Measurements from ENCODE around the gene ITGB2. TPM values are rescaled to one million over a fixed set of nuclear protein-coding genes. Genes with fewer than 3 reads are reported as not detected.

The ITGB2 gene
- polyA plus RNA-seq, 1 of the 3 experiments (the other 2 are of a cell fraction) = 0.77 TPM

DNA sequence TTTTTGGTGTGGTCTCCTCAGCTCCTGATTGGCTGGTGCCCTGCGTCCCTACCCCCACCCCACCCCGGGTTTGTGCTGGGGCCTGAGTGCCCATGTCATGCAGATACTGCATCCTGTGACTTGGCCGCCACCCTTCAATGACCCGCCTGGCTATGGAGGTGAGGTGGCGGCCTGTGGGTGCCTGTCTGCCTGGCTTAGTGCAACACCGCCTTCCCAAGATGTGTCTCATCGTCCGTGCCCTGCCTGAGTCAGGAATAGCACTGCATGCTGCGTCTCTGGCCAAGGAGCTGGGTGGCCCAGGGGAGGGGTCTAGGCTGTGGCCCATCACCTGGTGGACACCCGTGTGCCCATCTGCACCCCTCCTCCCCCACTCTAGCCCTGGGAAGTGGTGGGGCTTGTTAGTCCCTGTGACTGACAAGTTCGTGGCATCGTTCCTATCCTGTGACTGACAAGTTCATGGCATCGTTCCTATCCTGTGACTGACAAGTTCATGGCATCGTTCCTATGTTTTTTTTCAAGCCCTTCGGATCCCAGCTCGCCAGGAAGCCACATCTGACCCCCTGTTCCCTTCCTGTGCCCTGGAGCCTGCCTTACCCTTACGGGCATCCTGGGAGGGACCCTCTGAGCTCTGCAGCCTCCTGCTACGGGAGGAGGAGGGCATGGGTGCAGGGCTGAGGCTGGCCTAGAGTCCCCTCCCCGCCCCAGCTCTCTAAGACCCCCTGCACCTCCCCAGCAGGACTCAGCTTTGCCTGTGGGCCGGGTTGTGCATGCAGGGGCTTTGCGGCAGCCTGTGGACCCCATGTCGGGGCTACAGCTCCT is 26.6 kb upstream of the ITGB2 start (continued):
- TF ChIP-seq, protein P1, sequence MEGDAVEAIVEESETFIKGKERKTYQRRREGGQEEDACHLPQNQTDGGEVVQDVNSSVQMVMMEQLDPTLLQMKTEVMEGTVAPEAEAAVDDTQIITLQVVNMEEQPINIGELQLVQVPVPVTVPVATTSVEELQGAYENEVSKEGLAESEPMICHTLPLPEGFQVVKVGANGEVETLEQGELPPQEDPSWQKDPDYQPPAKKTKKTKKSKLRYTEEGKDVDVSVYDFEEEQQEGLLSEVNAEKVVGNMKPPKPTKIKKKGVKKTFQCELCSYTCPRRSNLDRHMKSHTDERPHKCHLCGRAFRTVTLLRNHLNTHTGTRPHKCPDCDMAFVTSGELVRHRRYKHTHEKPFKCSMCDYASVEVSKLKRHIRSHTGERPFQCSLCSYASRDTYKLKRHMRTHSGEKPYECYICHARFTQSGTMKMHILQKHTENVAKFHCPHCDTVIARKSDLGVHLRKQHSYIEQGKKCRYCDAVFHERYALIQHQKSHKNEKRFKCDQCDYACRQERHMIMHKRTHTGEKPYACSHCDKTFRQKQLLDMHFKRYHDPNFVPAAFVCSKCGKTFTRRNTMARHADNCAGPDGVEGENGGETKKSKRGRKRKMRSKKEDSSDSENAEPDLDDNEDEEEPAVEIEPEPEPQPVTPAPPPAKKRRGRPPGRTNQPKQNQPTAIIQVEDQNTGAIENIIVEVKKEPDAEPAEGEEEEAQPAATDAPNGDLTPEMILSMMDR (IDR thresholded peaks at IDR 0.05) = no peak
- TF ChIP-seq JUND (IDR thresholded peaks at IDR 0.05) (no peak), FOXM1 (IDR thresholded peaks at IDR 0.05; ENCODE audit: low read depth) (no peak), SIN3A (IDR thresholded peaks at IDR 0.05; ENCODE audit: borderline replicate concordance, low read depth, low read length) (no peak), ELF1 (IDR thresholded peaks at IDR 0.05) (no peak), YY1 (IDR thresholded peaks at IDR 0.05; ENCODE audit: low read depth) (no peak), TCF12 (IDR thresholded peaks at IDR 0.05) (no peak), MEF2A (IDR thresholded peaks at IDR 0.05; ENCODE audit: borderline replicate concordance, low read depth) (no peak), RFX5 (IDR thresholded peaks at IDR 0.05; ENCODE audit: low read length) (no peak)
- TF ChIP-seq, protein P2, sequence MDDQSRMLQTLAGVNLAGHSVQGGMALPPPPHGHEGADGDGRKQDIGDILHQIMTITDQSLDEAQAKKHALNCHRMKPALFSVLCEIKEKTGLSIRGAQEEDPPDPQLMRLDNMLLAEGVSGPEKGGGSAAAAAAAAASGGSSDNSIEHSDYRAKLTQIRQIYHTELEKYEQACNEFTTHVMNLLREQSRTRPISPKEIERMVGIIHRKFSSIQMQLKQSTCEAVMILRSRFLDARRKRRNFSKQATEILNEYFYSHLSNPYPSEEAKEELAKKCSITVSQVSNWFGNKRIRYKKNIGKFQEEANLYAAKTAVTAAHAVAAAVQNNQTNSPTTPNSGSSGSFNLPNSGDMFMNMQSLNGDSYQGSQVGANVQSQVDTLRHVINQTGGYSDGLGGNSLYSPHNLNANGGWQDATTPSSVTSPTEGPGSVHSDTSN (IDR thresholded peaks at IDR 0.05) = no peak

DNA sequence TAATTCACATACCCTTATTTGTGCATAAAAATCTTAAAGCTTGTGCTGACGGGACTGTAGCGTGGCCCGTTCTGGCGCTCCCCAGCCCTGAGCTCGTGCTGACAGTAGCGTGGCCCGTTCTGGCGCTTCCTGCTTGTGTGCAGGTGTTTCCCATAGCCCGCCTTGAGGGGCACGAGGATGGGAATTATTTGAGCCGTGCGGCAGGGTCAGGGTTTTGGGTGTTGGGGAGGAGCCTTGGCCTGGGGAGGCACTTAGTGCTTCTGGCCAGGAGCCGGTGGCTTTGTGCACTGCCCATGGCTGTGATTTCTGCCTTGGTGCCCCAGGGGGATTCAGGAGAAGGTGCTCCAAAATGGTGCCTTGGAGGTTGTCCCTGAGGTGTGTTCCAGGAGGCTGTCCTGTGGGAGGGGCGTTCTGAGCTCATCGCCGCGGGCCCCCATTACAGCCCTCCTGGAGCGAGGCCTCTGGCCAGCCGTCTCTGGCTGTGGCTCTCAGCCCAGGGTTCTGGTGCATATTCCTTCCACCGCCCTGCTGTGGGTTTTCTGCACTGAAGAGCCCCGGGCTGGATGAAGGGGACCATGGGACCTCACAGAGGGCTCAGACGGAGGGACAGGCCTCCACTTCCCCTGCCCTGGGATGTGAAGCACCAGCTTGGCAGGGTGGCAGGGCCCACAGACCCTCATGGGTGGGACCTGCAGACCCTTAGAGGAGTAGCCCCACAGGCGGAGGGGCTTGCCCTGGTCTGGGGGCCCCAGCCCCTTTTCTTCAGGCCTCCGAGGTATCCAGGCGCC is 25.7 kb upstream of the ITGB2 start:
- Histone ChIP-seq H3F3A (replicated peaks; ENCODE audit: insufficient read depth) (no peaks in the 10 kb centered on the region), H3K79me2 (ENCODE audit: insufficient read depth) (peaks cover 70% of the 10 kb centered on the region), H4K20me1 (ENCODE audit: insufficient read depth) (peaks cover 50% of the 10 kb centered on the region), H3K27ac (ENCODE audit: low read depth in 2 of 2, low read length in 1 of 2) (no peak overlapping the region), H3K4me2 (no peak overlapping the region), H3K4me1 (ENCODE audit: control insufficient read depth in 1 of 2, insufficient read depth in 2 of 2, low read depth in 1 of 2, low read length in 1 of 2) (peaks cover under 1 to 6% of the 10 kb centered on the region in 2 experiments; a peak in 2 of 4 replicates), H3K4me3 (ENCODE audit: low read depth in 2 of 2, low read length in 1 of 2) (no peak overlapping the region), H3K9me3 (no peaks in the 10 kb centered on the region), H3K27me3 (ENCODE audit: insufficient read depth) (no peaks in the 10 kb centered on the region), H3K9me2 (no peaks in the 10 kb centered on the region), H3K9ac (no peak overlapping the region), H2AFZ (ENCODE audit: low read depth) (no peak overlapping the region), H3K36me3 (replicated peaks in 1 of 2; ENCODE audit: control insufficient read depth in 1 of 2, insufficient read depth in 2 of 2, low read length in 1 of 2) (peaks cover 4 to 42% of the 10 kb centered on the region in 2 experiments)
- ChIA-PET CTCF (interaction anchor here (0.6 to 16.8 kb wide), 5 partner anchors 20 to 255 kb away, joined by 3 to 357 read pairs (median 35); no protein-coding TSS in a partner anchor), POLR2A (no interaction called here)
- no peak for DNase-seq
- TF ChIP-seq RAD21 (IDR thresholded peaks at IDR 0.05; ENCODE audit: low read length) = no peak
- 96% methylated on average over 22 of the region's 25 CpGs for WGBS (ENCODE audit: low lambda C conversion rate)

DNA sequence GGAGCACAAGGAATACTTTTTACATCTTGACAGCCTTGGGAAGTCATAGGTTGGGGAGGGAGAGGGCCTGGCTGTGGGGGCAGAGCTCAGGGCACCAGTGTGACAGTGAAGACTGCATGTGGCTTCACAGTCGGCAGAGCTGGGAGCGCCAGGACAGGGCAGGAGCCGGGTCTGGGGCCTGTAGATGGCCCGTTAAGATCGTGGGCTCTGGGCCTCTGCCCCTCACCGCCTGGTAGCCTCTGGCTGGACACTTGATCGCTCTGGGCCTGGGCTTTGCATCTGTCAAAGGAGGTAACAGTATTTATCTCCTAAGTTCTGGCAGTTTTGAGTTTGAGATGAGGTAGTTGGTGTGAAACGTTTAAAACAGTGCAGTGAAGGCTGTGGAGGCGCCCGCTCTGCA is 23.9 kb upstream of the ITGB2 start:
- TF ChIP-seq SMC3 (IDR thresholded peaks at IDR 0.05; ENCODE audit: low read depth, low read length) (no peak), RXRA (IDR thresholded peaks at IDR 0.05; ENCODE audit: borderline replicate concordance, low read depth) (no peak), FOXJ3 (CRISPR knock-in tag; IDR thresholded peaks at IDR 0.05) (no peak), RFX5 (IDR thresholded peaks at IDR 0.05; ENCODE audit: low read length) (no peak)
- TF ChIP-seq, protein P3, sequence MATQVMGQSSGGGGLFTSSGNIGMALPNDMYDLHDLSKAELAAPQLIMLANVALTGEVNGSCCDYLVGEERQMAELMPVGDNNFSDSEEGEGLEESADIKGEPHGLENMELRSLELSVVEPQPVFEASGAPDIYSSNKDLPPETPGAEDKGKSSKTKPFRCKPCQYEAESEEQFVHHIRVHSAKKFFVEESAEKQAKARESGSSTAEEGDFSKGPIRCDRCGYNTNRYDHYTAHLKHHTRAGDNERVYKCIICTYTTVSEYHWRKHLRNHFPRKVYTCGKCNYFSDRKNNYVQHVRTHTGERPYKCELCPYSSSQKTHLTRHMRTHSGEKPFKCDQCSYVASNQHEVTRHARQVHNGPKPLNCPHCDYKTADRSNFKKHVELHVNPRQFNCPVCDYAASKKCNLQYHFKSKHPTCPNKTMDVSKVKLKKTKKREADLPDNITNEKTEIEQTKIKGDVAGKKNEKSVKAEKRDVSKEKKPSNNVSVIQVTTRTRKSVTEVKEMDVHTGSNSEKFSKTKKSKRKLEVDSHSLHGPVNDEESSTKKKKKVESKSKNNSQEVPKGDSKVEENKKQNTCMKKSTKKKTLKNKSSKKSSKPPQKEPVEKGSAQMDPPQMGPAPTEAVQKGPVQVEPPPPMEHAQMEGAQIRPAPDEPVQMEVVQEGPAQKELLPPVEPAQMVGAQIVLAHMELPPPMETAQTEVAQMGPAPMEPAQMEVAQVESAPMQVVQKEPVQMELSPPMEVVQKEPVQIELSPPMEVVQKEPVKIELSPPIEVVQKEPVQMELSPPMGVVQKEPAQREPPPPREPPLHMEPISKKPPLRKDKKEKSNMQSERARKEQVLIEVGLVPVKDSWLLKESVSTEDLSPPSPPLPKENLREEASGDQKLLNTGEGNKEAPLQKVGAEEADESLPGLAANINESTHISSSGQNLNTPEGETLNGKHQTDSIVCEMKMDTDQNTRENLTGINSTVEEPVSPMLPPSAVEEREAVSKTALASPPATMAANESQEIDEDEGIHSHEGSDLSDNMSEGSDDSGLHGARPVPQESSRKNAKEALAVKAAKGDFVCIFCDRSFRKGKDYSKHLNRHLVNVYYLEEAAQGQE (IDR thresholded peaks at IDR 0.05; ENCODE audit: low read depth, low read length) = no peak
- TF ChIP-seq, protein P1 (IDR thresholded peaks at IDR 0.05) = no peak
- Histone ChIP-seq H3K36me3 (replicated peaks in 1 of 2; ENCODE audit: control insufficient read depth in 1 of 2, insufficient read depth in 2 of 2, low read length in 1 of 2) (peaks cover 4 to 34% of the 10 kb centered on the region in 2 experiments), H4K20me1 (ENCODE audit: insufficient read depth) (peaks cover 50% of the 10 kb centered on the region), H2AFZ (ENCODE audit: low read depth) (no peak overlapping the region), H3K4me1 (ENCODE audit: control insufficient read depth in 1 of 2, insufficient read depth in 2 of 2, low read depth in 1 of 2, low read length in 1 of 2) (peaks cover 8 to 13% of the 10 kb centered on the region in 2 experiments; a peak in 3 of 4 replicates), H3K9ac (no peak overlapping the region), H3K27ac (ENCODE audit: low read depth in 2 of 2, low read length in 1 of 2) (no peak overlapping the region), H3K4me3 (ENCODE audit: low read depth in 2 of 2, low read length in 1 of 2) (no peak overlapping the region), H3K79me2 (ENCODE audit: insufficient read depth) (peaks cover 73% of the 10 kb centered on the region), H3F3A (replicated peaks; ENCODE audit: insufficient read depth) (no peaks in the 10 kb centered on the region), H3K4me2 (no peak overlapping the region), H3K9me2 (no peaks in the 10 kb centered on the region), H3K9me3 (no peaks in the 10 kb centered on the region), H3K27me3 (ENCODE audit: insufficient read depth) (no peaks in the 10 kb centered on the region)
- 89% methylated on average over 8 of the region's 10 CpGs for WGBS (ENCODE audit: low lambda C conversion rate)
- DNase-seq = no peak
- POLR2A ChIA-PET = no interaction called here
- CTCF ChIA-PET = interaction anchor here (1.1 to 16.8 kb wide), 5 partner anchors 9 to 194 kb away, joined by 3 to 357 read pairs (median 5); no protein-coding TSS in a partner anchor
